Thyroid gland (tissue), 4 donors: Measurements from ENCODE around the gene PEX14. TPM values are rescaled to one million over a fixed set of nuclear protein-coding genes. Genes with fewer than 3 reads are reported as not detected.
A peak's percentile ranks its signal among the peaks of the same experiment; 100 is the strongest.

Source experiments
- DNase-seq, 2 donors: peaks; one replicate each; pipeline ENCODE4 v3.0.0-alpha.2; 2019
- H3K27ac ChIP-seq, 3 donors: fragments of 200-600 bp; sonication (generic); 1 replicate in 2 of 3; 2 replicates in 1 of 3; pipeline ENCODE4 v1.5.1; 2016 to 2019; ENCODE audit warnings: mild to moderate bottlenecking in 1 of 3, moderate library complexity in 1 of 3
- H3K27me3 ChIP-seq: fragments of 200-600 bp; sonication (generic); one replicate; pipeline ENCODE4 v1.5.1; 2019
- H3K36me3 ChIP-seq, 2 donors: fragments of 200-600 bp; sonication (generic); one replicate each; pipeline ENCODE4 v1.5.1; 2016 to 2019
- H3K4me1 ChIP-seq, 2 donors: fragments of 200-600 bp; sonication (generic); one replicate each; pipeline ENCODE4 v1.5.1; 2017 to 2019
- H3K4me3 ChIP-seq, 3 donors: fragments of 200-600 bp; sonication (generic); replicated peaks in 1 of 3; 1 replicate in 2 of 3; 2 replicates in 1 of 3; pipeline ENCODE4 v1.5.1; 2016; ENCODE audit warnings: mild to moderate bottlenecking in 1 of 3
- H3K9me3 ChIP-seq: fragments of 200-600 bp; sonication (generic); one replicate; pipeline ENCODE4 v1.5.1; 2017
- POLR2A ChIP-seq, 2 donors: fragments of 450-650 bp; IDR thresholded peaks; one replicate each; pipeline ENCODE4 v1.6.1; 2017; ENCODE audit warnings: antibody characterized with exemption in 2 of 2, mild to moderate bottlenecking in 2 of 2, moderate library complexity in 1 of 2
- WGBS, 2 donors: methylation state at CpG; one replicate each; pipeline ENCODE4 v1.1.5; 2017; 5-methylcytosine and 5-hydroxymethylcytosine counted together
- intact Hi-C: fragments of 100-400 bp; cut with DNase I; formaldehyde crosslinking; loops from one replicate; pipeline ENCODE4 v1.15.1; 2023
- total RNA-seq, 4 donors: library from RNA; depleted of rRNA; stranded (reverse); fragments of >200 nt; gene quantifications; one replicate each; pipeline ENCODE4 v1.2.3, GENCODE V29; 2016
- TF ChIP-seq, protein P1 (sequence below), 6 experiments: fragments of 200-600 bp in 3 of 6; fragments of 450-650 bp in 3 of 6; sonication (generic) in 3 of 6; IDR thresholded peaks; one replicate each; pipeline ENCODE4 v1.5.1; 2016 to 2019; ENCODE audit warnings: antibody characterized with exemption in 6 of 6, mild to moderate bottlenecking in 2 of 6, inconsistent platforms in 1 of 6, moderate library complexity in 1 of 6

PEX14 gene
- total RNA-seq, 4 donors from 2014 or later = 14.0 to 28.4 (median 20.7) TPM

DNA sequence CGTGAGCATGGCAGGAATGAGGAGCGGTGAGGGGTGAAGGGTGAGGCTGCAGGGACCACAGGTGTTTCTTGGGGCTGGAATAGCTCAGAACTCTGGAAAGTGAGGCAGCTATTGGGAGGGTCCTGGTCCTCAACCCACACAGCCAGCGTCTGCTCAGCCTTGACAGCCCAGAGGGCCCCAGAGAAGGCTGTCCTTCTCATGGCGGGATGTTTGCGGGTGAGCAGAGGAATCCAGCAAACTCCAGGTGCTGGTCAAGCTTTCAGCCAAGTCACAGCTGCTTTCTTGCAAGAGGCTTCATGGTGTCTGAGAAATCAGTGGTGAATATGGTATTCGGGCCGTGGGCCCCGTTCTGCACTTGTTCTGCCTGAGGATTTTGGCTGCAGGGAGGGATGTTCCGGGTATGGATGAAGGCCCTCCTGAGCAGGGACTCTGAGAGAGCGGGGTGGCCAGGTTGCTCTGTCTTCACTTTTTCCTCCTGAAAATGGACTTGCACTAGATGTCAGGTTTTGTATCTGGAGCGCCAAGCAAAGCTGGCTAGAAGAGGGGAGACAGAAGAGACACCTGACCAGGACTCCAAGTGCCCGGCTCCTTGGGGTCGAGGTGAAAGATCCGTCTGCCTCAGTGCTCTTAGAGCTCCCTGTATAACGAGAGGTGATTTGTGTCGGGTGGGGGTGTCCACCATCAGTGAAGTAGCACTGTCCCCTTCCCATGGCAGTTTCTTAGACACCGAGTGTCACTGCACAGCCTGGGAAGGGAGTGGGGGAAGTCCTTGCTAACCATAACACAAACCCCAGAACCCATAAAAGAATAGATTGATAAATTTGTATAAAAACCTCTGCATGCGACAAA lies 139.9 kb downstream of the PEX14 start:
- H3K27ac ChIP-seq = no peak overlapping the region
- TF ChIP-seq, protein P1, sequence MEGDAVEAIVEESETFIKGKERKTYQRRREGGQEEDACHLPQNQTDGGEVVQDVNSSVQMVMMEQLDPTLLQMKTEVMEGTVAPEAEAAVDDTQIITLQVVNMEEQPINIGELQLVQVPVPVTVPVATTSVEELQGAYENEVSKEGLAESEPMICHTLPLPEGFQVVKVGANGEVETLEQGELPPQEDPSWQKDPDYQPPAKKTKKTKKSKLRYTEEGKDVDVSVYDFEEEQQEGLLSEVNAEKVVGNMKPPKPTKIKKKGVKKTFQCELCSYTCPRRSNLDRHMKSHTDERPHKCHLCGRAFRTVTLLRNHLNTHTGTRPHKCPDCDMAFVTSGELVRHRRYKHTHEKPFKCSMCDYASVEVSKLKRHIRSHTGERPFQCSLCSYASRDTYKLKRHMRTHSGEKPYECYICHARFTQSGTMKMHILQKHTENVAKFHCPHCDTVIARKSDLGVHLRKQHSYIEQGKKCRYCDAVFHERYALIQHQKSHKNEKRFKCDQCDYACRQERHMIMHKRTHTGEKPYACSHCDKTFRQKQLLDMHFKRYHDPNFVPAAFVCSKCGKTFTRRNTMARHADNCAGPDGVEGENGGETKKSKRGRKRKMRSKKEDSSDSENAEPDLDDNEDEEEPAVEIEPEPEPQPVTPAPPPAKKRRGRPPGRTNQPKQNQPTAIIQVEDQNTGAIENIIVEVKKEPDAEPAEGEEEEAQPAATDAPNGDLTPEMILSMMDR (IDR thresholded peaks at IDR 0.05) = no peak
- TF ChIP-seq POLR2A (IDR thresholded peaks at IDR 0.05) = no peak
- no peak overlapping the region for H3K4me3 ChIP-seq
- peaks cover 19 to 42% of the 10 kb centered on the region in 2 donors for H3K4me1 ChIP-seq
- intact Hi-C loops = no loop called here
- WGBS, 2 donors = 91 to 94% methylated on average over 18 of the region's 18 CpGs
- no peaks in the 10 kb centered on the region for H3K9me3 ChIP-seq
- no peak for DNase-seq
- no peaks in the 10 kb centered on the region for H3K27me3 ChIP-seq
- no peaks in the 10 kb centered on the region for H3K36me3 ChIP-seq

DNA sequence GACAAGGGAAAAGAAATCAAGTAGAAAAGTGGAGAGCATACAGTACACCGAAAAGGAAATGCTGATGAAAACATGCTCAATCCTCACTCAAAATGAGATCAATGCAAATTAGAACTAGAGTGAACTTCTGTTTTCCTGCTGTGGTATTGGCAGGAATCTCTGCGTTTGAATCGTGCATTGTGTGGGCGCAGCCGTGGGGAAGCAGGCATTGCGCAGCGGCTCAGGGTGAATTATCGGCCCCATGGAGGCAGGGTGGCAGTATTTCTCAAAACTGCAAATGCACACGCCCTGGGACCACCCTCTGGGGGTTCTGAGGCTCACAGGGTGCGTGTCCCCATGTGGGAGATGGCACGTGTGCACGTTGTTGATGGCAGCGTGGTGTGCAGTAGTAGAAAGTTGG lies 140.6 kb downstream of the PEX14 start:
- Histone ChIP-seq H3K27me3 (no peaks in the 10 kb centered on the region), H3K36me3 (no peaks in the 10 kb centered on the region), H3K9me3 (no peaks in the 10 kb centered on the region), H3K4me1 (peaks cover 20 to 45% of the 10 kb centered on the region in 2 donors), H3K27ac (peak overlapping the region in 1 of 3 donors; percentile 62), H3K4me3 (no peak overlapping the region)
- 91 to 92% methylated on average over 13 of the region's 13 CpGs for WGBS, 2 donors
- intact Hi-C loops = no loop called here
- no peak for TF ChIP-seq POLR2A (IDR thresholded peaks at IDR 0.05)
- TF ChIP-seq, protein P1 (IDR thresholded peaks at IDR 0.05) = no peak
- no peak for DNase-seq

DNA sequence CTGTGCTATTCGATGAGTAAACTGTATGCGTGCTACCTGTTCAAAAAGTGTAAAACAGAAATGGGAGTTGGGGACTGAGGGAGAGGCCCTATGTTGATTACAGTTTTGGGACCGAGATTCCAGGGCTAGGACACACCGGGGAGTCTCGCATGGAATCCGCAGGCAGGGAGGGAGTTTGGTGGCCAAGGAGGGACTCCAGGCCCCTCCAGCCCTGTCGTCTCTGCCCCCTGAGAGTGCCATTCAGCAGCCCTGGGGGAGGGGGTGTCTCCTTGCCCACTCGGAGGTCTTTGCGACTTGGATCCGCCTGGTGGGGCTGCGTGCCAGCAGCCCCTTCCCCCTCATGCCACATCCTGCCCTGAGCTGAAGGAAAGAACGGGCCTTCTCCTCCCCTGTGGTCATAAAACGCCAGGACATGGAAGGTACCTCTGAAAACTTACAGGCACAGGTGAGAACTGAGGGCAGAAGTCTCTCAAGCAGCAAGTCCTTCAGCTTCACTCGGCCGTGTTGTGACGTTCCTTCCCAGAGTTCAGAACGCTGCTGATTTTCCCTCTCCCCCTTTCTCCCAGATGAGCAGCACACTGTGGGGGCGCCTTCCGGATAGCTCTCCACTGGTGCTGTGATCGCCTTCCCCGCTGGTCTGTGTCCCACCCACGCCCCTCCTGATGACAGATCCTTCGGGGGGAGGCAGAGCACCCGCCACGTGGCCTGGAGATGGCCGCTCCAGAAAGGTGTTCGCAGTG lies 141.4 kb downstream of the PEX14 start:
- WGBS, 2 donors = 55 to 59% methylated on average over 18 to 27 of the region's 27 CpGs
- intact Hi-C loops = no loop called here
- Histone ChIP-seq H3K27ac (peak overlapping the region; percentile 62 to 80 (median 77)), H3K9me3 (no peaks in the 10 kb centered on the region), H3K27me3 (no peaks in the 10 kb centered on the region), H3K4me1 (peaks cover 24 to 50% of the 10 kb centered on the region in 2 donors), H3K36me3 (no peaks in the 10 kb centered on the region), H3K4me3 (no peak overlapping the region)
- TF ChIP-seq, protein P1 (IDR thresholded peaks at IDR 0.05) = peak in 4 of 6 experiments; percentile 33 to 65 (median 45)
- TF ChIP-seq POLR2A (IDR thresholded peaks at IDR 0.05) = peak in 1 of 2 donors; percentile 20
- DNase-seq = peak; percentile 79 to 81

DNA sequence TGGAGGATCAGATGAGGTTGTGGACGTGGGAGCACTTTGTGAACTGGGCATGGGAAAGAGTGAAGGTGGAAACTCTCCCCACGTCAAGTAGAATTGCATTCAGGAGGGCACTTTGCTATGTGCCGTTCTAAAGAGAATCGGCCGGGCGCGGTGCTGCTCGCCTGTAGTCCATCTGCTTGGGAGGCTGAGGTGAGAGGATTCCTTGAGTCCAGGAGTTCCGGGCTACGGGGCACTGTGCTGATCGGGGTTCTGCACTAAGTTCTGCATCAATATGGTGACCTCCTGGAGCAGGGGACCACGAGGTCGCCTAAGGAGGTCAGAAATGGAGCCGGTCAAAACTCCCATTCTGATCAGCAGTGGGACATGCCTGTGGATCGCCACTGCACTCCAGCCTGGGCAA lies 141.9 kb downstream of the PEX14 start:
- H3K4me1 ChIP-seq = peaks cover 29 to 55% of the 10 kb centered on the region in 2 donors
- TF ChIP-seq POLR2A (IDR thresholded peaks at IDR 0.05) = no peak
- TF ChIP-seq, protein P1 (IDR thresholded peaks at IDR 0.05) = no peak
- WGBS, 2 donors = 92 to 95% methylated on average over 15 of the region's 15 CpGs
- intact Hi-C loops = no loop called here
- no peaks in the 10 kb centered on the region for H3K27me3 ChIP-seq
- H3K27ac ChIP-seq = peak overlapping the region; percentile 62 to 80 (median 77)
- no peaks in the 10 kb centered on the region for H3K9me3 ChIP-seq
- DNase-seq = no peak
- no peak overlapping the region for H3K4me3 ChIP-seq
- H3K36me3 ChIP-seq = no peaks in the 10 kb centered on the region
